DLD1 (cell line): Measurements from ENCODE around the gene ITGA1.
"Not testable (repeated sequence)": the region's sequence is repeated elsewhere in the genome, so short reads cannot be mapped to it uniquely, and the experiment has no call there.

ENCODE experiments used
- in situ Hi-C: cut with HindIII; loops from 2 replicates; pipeline ENCODE4 v1.10.0; 2017; ENCODE audit warnings: low sequenced_read_pairs

ITGA1 gene

DNA sequence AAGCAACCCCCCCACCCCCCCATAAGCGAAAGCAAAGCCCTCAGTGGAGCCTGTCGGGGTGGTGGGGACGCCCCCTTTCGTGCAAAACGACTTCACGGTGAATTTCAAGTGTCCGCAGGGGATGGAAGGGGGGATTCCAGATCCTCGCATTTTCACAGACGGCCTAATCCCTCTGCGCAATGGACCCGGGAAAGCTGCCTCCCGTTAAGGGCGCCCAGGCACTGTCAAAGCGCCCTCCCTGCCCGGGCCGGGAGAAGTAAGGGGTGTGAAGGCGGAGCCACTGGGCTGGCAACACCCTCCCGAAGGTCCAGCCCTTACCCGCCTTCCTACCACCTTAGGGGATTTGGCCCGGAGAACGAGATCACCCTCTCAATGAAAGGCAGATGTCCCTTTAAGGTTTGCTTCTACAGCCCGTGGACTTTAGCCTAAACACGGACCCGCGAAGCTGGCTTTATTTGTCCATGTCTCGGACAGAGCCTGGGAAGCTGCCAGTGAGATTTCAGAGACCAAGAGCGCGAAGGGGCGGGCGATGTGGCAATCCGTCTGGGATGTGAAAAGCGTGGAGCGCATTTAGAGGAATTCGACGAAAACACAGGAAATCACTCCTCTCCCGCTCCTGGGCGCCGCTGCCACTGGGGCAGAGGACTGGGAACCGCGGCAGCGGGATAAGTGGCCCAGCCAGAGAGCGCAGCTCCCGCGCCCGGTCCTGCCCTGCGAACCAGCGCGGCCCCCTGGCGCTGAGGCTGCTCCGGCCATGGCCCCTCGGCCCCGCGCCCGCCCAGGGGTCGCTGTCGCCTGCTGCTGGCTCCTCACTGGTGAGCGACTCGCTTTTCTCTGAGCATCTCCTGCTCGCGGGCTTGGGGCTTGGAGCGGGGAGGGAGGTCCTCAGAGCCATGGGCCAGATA is at the start of gene ITGA1, which contains the start of gene PELO:
Gene ITGA1 (plus strand): TSS at position 317 of the 905 bp plus-strand sequence. CDS start 438 bp downstream, at position 755.
Gene PELO (plus strand): TSS at position 317 of the 905 bp plus-strand sequence. CDS start 12,479 bp downstream, outside the sequence.
- in situ Hi-C loops: no loop called here

DNA sequence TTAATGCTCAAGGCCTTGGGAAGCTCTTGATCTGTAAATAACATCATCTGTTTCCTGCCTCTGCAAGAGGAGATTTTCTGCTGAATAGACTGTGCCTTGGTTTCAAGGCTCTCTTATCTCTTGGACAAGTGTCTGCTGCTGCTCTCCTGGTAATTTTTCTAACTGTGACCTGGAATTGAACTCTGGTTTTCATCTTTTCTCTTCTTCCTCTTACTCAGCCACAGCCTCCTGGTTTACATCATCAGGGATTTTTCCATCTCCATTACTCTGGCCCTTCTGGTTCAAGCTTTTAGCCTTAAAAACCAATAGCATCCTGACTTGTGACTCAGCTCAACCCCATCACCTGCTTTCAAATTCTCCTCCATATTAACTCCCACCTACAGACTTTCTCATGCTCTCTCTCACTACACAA is 49.6 kb upstream of the ITGA1 start:
- in situ Hi-C loops: no loop called here

DNA sequence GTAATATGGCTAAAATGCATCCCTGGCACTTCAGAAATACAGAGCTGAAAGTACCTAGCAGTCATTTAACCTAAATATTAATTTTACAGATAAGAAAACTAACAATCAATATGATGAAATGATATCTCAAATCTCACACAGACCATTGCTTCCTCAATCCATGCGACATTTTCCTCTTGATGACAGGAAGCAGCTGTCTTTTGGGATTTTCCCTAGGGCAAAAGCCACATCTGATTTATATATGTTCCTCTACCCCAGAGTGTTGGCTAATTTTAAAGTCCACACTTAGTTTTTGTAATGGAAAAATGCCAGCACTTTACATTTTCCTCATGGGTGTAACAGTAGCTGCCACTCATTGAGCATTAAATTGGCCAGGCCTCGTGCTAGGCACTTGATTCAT is 47.7 kb upstream of the ITGA1 start:
- in situ Hi-C loops: no loop called here

DNA sequence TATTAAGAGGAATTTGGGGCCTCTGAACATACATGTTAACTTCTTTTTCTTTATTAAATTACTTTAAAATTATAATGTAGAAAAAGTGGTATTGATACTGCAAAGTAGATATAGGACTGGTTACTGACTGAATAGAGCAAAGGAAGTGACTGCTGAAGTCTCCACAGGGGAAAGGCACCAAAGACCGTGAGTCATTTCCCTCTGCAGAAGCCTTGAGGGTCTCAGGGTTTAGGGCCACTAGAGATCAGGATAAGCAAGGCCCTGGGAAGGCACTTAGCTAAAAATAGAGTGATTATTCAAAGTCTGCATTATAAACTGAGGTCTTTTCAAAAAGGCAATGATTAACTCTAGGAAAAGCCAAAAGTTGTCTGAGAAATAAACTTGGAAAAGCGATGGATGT is 44.7 kb upstream of the ITGA1 start:
- in situ Hi-C loops: no loop called here

DNA sequence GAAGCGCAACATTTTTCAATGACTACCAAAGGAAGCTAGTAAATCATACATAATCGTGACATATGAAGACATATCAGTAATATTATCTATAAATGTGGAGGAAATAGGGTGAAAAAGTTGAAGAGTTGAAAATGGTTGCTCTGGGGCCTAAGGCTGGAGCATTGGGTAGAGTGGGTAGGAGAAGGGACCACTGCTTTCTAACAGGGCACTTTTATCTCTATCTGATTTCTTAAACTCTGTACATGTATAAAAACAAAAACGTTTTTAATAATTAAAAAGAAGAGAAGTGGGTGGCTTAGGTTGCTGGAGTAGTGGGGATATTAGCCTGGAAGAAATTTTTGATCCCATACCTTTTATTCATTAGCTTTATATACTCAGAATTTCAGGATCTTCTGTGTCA is 44.2 kb upstream of the ITGA1 start:
- in situ Hi-C loops: no loop called here

DNA sequence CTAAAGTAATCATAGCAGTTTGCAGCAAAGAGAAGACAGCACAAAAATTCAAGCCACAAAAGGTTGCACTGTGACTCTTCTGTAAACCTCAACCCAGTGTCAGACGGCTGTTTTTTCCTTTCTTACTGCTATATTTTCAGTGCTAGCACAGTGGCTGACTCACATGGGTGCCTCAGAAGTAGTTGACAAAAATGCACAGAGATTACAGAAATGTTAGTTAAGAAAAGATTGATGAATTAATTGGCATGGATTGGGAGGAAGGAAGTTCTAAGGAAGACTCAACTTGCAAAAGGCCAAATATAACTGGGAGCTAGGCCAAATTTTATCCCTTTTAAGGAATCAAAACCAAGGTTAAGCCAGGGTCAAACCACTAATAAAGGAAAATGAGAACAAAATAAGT is 43.7 kb upstream of the ITGA1 start:
- in situ Hi-C loops: no loop called here

DNA sequence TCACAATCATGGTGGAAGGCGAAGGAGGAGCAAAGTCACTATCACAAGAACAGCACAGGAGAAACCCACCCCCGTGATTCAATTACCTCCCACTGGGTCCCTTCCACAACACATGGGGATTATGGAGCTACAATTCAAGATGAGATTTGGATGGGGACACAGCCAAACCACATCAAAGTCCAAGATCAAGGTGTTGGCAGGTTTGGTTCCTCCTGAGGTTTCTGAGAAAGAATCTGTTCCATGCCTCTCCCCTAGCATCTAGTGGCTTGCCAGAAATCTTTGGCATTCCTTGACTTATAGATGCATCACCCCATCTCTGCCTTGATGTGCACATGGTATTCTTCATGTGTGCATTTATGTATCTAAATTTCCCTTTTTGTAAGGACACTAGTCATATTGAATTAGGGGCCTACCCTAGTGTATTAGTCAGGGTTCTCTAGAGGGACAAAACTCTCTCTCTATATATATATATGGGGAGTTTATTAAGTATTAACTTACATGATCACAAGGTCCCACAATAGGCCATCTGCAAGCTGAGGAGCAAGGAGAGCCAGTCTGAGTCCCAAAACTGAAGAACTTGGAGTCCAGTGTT is 42.8 kb upstream of the ITGA1 start:
- in situ Hi-C loops: not testable (repeated sequence)

DNA sequence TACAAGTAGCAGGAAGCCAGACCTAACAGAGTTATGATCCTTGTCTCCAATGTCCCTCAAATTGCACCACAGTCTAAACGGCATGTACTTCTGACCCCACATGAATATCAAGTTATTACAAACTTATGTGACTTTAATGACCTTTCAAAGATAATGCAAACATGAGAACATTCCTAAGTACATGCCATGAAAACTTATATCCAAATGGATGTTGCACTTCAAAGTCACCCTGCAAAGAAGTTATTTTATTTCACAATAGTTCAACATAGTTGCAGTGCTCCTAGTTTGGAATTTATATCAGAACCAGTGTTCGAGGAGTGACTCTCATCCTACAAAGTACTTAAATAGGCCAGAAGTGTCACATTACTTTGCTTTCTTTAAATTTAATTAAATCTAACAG is 41.2 kb upstream of the ITGA1 start:
- in situ Hi-C loops: no loop called here

DNA sequence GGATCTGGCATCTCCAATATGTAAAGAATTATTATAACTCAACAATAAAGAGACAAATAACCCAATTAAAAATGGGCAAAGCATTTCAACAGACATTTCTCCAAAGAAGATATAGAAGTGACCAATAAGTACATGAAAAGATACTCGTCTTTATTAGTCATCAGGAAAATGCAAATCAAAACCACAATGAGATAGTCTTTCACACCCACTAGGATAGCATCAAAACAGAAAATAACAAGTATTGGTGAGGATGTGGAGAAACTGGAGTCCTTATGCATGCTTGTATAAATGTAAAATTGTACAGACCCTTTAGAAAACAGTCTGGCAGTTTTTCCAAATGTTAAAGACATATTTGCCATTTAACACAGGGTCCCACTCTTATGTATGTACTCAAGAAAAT is 39.1 kb upstream of the ITGA1 start:
- in situ Hi-C loops: no loop called here

DNA sequence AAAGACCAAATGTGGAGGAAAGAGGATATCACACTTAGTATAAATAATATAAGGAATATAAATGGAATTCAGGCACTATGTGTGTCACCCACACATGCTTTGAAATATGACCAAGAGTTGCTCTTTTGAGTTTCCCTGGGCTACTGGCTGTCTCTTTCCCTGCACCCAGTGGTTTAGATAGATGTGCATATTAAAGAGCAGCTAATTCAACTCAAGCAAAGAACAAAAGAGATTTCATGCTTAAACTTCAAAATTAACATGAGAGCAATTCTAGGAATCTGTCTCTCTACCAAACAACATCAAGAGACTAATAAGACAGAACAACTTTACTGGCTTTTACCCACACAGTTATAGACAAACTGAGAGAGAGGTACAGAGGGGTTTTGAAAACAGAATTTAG is 38.0 kb upstream of the ITGA1 start:
- in situ Hi-C loops: no loop called here

DNA sequence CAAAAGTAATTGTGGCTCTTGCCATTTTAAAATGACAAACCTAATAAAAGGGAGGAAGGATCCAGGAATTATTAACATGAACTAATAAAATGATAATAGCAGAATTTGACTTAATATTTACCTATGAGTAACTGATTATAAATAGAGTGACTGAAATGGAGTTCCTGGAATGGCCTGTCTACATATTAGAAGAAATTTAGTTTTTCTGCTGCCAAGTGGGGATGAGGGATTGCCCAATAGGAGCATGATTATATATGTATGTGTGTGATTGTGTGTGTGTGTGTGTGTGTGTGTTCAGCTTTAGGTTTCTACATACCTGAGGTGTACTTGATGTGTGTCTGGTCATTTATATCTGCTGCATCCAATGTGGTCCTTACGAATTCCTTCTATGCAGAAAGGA is 36.6 kb upstream of the ITGA1 start:
- in situ Hi-C loops: no loop called here

DNA sequence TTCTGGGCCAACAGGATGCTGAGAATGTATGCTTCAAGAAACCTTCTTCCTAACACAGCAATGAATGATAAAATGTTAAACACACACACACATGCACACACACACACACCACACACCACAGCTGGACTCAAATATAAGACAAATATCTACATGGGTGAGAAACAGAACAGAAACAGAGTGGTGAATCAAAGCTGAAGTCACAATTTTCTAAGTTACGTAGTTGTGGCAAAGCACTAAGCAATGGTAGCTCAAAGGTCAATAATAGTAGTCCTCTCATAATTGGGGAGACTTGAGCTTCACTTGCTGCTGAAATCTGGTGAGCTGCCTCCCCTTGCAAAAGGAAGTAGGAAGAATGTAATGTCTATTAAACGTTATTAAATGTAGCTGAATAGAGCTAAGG is 33.7 kb upstream of the ITGA1 start:
- in situ Hi-C loops: no loop called here

DNA sequence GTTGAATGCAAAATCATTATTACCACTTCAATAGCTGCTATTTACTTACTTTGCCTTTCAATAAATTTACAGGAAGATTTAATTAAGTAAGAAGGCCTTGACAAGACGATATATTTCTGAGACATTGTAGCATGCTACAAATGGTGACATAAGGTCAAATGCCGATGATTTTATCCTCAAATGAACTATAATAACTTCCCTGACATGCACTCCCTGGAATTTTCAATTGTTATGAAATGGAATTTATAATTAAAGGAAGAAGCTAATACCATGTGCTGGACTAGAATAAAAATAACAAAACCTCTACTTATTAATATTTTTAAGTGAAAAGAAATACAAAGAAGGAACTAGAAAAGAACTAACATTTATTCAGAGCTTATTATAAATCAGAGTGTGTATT is 30.2 kb upstream of the ITGA1 start:
- in situ Hi-C loops: no loop called here

DNA sequence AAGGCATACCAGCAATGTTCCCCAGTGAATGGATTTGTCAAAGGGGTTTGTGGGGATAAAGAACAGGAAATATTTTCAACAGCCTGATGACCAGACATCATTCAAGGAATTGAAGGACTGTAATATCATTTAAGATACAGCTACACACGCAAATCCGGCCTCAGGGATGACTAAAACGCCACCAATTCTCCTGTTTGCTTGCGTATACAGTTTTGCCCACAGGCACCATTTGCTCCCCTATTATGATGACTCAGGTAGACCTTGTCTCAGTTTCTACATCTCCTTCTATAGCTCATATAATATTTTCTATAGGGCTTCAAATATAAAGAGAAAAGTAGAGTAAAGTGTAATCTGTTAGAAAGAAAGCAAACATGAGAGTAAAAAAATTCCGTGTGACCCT is 29.7 kb upstream of the ITGA1 start:
- in situ Hi-C loops: no loop called here

DNA sequence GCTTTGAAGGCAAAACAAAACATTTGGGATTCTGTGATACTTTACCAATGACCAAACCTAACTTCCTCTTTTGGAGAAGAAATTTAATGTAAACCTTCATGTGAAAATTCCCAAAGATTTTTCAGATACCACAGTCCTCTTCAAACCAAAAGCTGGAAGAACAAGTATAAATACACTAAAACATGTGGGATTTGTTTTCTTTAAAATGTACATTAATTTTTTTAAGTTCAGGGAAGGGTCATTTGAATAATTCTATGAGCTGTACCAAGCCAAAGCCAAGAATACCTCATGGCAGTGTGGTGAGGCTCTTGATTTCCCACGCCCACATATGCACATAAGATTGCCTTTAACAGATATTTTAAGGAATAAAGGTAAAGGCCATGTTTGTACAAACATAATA is 28.4 kb upstream of the ITGA1 start:
- in situ Hi-C loops: no loop called here

DNA sequence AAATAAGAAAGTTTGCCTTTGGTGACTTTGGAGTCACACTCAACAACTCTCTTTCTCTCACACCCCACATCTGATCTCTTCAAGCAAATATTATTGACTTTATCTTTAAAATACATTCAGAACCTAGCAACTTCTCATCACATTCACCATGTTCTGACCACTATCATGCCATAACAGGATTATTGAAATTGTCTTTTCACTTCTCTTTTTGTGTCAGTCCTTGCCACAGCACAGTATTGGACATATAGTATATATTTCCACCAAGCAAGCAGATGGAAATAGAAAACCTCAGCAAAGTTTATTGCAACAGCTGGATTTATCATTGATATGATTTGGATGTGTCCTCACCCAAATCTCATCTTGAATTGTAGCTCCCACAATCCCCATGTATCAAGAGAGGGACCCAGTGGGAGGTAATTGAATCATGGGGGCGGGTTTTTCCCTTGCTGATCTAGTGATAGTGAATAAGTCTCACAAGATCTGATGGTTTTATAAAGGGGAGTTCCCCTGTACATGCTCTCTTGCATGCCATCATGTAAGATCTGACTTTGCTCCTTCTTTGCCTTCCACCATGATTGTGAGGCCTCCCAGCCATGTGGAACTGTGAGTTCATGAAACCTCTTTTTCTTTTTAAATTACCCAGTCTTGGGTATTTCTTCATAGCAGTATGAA is 26.9 kb upstream of the ITGA1 start:
- in situ Hi-C loops: no loop called here

DNA sequence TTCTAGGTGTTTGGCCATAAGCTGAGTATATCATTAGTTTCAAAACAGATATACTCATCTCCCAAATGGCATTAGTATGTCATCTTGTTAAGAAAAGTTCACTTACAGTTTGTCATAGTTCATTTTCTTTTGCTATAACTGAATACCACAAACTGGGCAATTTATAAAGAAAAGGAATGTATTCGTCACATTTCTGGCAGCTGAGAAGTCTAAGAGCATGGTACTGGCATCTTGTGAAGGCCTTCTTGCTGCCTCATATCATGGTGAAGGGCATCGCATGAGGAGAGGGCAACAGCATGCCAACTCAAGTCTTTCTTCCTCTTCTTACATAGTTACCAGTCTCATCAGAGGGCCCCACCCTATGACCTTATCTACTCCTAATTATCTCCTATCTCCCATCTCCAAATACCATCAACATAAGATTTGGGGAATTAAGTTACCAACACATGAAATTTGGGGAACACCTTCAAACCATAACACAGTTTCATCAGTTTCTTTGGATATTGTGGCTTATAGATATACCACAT is 20.4 kb upstream of the ITGA1 start:
- in situ Hi-C loops: no loop called here

DNA sequence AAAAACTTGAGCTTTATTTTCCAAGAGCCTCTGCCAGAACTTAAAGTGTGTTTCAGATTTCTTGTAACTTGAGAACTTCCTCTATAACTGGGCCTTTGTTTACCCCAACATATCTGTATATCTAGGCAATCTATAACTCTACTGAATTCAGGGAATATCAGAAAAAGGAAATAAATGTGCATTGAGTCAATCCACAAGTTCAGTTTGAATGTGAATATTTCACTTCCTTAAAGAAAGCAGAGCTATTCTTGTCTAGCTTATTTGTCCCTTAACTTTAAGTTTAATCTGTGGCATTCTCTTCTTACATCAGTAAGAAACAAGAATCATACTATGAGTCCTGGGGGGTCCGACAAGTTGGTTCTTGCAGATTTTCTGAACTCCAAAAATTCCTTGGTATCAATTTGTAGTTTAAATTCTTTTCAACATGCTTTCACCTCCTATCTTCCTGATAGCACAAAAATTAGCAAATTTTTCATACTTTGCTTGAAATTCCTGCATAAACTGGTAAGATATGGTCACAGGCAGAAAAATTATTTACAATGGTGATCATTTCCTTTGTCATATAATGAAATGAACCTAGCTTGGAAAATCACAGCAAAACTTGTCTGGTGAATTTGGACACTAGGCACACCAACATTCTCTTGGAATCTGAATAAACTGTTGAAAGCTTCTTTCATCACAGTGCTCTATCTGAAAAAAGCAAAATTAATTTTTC is 19.8 kb upstream of the ITGA1 start:
- in situ Hi-C loops: no loop called here

DNA sequence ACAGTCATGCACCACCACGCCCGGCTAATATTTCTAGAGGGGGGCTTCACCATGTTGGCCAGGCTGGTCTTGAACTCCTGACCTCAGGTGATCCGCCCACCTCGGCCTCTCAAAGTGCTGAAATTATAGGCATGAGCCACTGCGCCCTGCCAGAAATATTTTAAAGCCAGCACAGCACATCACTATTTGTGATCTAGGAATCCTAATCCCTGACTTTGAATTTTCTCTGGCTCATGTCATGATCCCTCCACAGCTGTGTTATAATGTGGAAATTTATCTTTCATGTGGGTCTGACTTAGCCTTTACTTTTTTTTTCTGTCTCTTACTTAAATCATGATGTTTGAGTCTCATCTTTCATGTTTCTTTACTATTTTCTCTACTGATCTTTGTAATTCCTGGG is 18.7 kb upstream of the ITGA1 start:
- in situ Hi-C loops: no loop called here

DNA sequence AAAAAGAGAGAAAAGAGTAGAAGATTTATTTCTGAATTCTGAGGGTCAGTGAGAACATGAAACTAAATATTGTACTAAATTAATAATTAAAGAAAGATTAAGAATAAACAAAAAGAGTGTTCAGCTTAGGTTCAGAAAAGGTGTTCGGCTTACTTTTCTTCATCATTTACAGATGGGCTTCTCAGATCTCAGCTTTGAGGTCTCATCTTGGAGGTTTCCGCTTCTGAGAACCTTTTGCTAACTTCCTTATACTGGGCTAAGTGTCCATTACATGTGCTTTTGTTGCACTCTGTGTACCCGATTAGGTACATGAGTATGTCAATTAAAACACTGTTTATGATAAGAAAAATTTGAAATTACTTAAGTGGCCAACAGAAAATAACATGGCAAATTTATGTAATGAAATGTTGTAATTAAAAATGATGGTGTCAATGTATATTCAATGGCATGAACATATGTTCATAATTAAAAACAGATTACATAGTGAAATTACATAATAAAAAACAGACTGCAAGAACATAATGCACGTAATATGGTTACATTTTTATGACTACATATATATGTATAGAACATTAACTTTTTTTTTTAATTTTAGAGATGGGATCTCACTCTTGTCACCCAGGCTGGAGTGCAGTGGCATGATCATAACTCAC is 17.3 kb upstream of the ITGA1 start:
- in situ Hi-C loops: no loop called here
